ENCODE measurements around the gene SHOC2. TPM values are rescaled to one million over a fixed set of nuclear protein-coding genes. Genes with fewer than 3 reads are reported as not detected.

SHOC2 gene
- total and polyA plus RNA-seq, 9 of the 15 experiments (the other 6 are each of a cell fraction or from before 2014, with no cell fraction given), result 9.2 to 17.5 (median 14.9) TPM

GRCh38 chr10:110957606-110958005 is 38.2 kb downstream of the SHOC2 start:
- ChIA-PET CTCF (ENCODE audit: low intra/inter-chr PET ratio) (no interaction called here), POLR2A (interaction anchor here (0.9 kb wide), 1 partner anchor 12 kb away, joined by 3 read pairs; no protein-coding TSS in a partner anchor)
- H3K79me2 ChIP-seq (ENCODE audit: control insufficient read depth, insufficient read depth, low read length), result peaks cover 53% of the 10 kb centered on the region
- no peak overlapping the region for H3K4me3 ChIP-seq
- no peaks in the 10 kb centered on the region for H3K9me1 ChIP-seq (ENCODE audit: control insufficient read depth, insufficient read depth, low read length)
- no peak for ATAC-seq
- no peak overlapping the region for H2AFZ ChIP-seq (ENCODE audit: low read depth, low read length)
- DNase-seq (ENCODE audit: extremely low read depth in 1 of 4, low spot score in 3 of 4), result no peak
- in situ Hi-C loops (cut with MboI), result no loop called here
- intact Hi-C loops (cut with micrococcal nuclease), result no loop called here
- no peak overlapping the region for H3K4me2 ChIP-seq (ENCODE audit: insufficient read depth, low read length)
- 71% methylated on average over 1 of the region's 1 CpG for WGBS (ENCODE audit: insufficient coverage, low coverage, missing lambda C conversion rate)
- no peaks in the 10 kb centered on the region for H3K36me3 ChIP-seq (ENCODE audit: control insufficient read depth, insufficient read depth, low read length)
- H3K9me3 ChIP-seq (replicated peaks; ENCODE audit: control insufficient read depth, insufficient read depth, low read depth, low read length), result no peaks in the 10 kb centered on the region
- no peaks in the 10 kb centered on the region for H3K4me1 ChIP-seq (replicated peaks in 1 of 2; ENCODE audit: control insufficient read depth in 2 of 2, insufficient read depth in 2 of 2, low read length in 2 of 2)
- H3K27ac ChIP-seq (ENCODE audit: extremely low read depth, low read depth, low read length), result no peak overlapping the region
- FAIRE-seq, result no peak
- no peaks in the 10 kb centered on the region for H3K27me3 ChIP-seq (ENCODE audit: control insufficient read depth in 2 of 2, insufficient read depth in 2 of 2, low read length in 2 of 2)
- H4K20me1 ChIP-seq (replicated peaks; ENCODE audit: control insufficient read depth, insufficient read depth, low read length), result 0 out of 2 replicates have a peak, but pooled peaks cover 3% of the 10 kb centered on the region
- H3K9ac ChIP-seq (ENCODE audit: insufficient read depth in 1 of 2, low read depth in 2 of 2, low read length in 2 of 2), result no peak overlapping the region
- no TSS peak for BruUV-seq (replicated peaks)
- TF ChIP-seq ELF1 (tag; IDR thresholded peaks at IDR 0.05) (no peak), CBFB (CRISPR knock-in tag; IDR thresholded peaks at IDR 0.05) (no peak), THRA (IDR thresholded peaks at IDR 0.05) (no peak), ZFX (CRISPR knock-in tag; IDR thresholded peaks at IDR 0.05) (no peak), MAFF (IDR thresholded peaks at IDR 0.05; ENCODE audit: low read length) (peak; percentile 54; the same call in 1 of the 2 replicates), ZNF311 (CRISPR knock-in tag; IDR thresholded peaks at IDR 0.05) (no peak), MAFK (IDR thresholded peaks at IDR 0.05; ENCODE audit: low read length) (peak; percentile 34; the same call in 1 of the 2 replicates), HMGN3 (IDR thresholded peaks at IDR 0.05; ENCODE audit: borderline replicate concordance, extremely low read depth, insufficient read length, low read depth, low read length) (no peak), POU5F1 (IDR thresholded peaks at IDR 0.05; ENCODE audit: borderline replicate concordance, low read depth, low read length, partially characterized antibody) (no peak), ELK1 (CRISPR knock-in tag; IDR thresholded peaks at IDR 0.05) (no peak), HNRNPL (IDR thresholded peaks at IDR 0.05; ENCODE audit: low read depth, low read length) (no peak), EHMT2 (IDR thresholded peaks at IDR 0.05) (no peak), MTF1 (CRISPR knock-in tag; IDR thresholded peaks at IDR 0.05; ENCODE audit: borderline replicate concordance) (no peak), ATF6 (CRISPR knock-in tag; IDR thresholded peaks at IDR 0.05) (no peak), FOXA1 (IDR thresholded peaks at IDR 0.05; ENCODE audit: borderline replicate concordance) (no peak), CSDE1 (IDR thresholded peaks at IDR 0.05) (no peak), EWSR1 (IDR thresholded peaks at IDR 0.05; ENCODE audit: borderline replicate concordance, low read depth, partially characterized antibody) (no peak), SIN3A (IDR thresholded peaks at IDR 0.05; ENCODE audit: borderline replicate concordance in 2 of 2, control insufficient read depth in 1 of 2, low read depth in 2 of 2, low read length in 2 of 2) (no peak)
- TF ChIP-seq, protein P1, sequence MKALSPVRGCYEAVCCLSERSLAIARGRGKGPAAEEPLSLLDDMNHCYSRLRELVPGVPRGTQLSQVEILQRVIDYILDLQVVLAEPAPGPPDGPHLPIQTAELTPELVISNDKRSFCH (CRISPR knock-in tag; IDR thresholded peaks at IDR 0.05), result no peak
- TF ChIP-seq, protein P1 (tag; IDR thresholded peaks at IDR 0.05), result no peak

All from K562 (cell line).